Esophagus squamous epithelium (tissue), 4 donors: ENCODE results near the gene CST9L.

Experiments used
- POLR2A ChIP-seq, 4 donors: fragments of 450-650 bp; IDR thresholded peaks; one replicate each; pipeline ENCODE4 v1.6.1; 2017; ENCODE audit warnings: antibody characterized with exemption in 4 of 4, mild to moderate bottlenecking in 4 of 4, moderate library complexity in 3 of 4
- TF ChIP-seq, protein P1 (sequence below), 6 experiments: fragments of 450-650 bp in 4 of 6; fragments of 200-600 bp in 2 of 6; sonication (generic) in 2 of 6; IDR thresholded peaks; one replicate each; pipeline ENCODE4 v1.5.1; 2016 to 2019; ENCODE audit warnings: antibody characterized with exemption in 6 of 6, mild to moderate bottlenecking in 4 of 6, moderate library complexity in 4 of 6

DNA sequence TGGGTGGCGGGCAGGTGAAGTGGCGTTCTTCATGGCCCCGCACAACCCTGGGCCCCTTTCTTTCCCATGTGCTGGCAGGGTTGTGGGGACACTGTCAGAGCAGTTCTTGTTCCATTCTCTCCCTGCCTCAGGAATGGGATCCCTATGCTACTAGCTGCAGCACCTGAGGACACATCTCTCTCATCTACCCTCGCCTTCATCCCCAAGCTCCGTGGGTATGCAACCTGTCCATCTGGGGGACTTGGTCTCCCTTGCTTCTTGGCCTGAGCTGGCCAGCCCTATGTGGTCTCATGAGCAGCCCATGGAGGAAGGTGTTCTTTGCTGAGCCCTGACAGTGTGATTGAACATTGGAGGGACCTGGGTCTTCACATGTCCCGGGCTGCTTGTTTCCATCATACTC, 24.2 kb downstream of the CST9L start:
- TF ChIP-seq, protein P1, sequence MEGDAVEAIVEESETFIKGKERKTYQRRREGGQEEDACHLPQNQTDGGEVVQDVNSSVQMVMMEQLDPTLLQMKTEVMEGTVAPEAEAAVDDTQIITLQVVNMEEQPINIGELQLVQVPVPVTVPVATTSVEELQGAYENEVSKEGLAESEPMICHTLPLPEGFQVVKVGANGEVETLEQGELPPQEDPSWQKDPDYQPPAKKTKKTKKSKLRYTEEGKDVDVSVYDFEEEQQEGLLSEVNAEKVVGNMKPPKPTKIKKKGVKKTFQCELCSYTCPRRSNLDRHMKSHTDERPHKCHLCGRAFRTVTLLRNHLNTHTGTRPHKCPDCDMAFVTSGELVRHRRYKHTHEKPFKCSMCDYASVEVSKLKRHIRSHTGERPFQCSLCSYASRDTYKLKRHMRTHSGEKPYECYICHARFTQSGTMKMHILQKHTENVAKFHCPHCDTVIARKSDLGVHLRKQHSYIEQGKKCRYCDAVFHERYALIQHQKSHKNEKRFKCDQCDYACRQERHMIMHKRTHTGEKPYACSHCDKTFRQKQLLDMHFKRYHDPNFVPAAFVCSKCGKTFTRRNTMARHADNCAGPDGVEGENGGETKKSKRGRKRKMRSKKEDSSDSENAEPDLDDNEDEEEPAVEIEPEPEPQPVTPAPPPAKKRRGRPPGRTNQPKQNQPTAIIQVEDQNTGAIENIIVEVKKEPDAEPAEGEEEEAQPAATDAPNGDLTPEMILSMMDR (IDR thresholded peaks at IDR 0.05): no peak
- no peak for TF ChIP-seq POLR2A (IDR thresholded peaks at IDR 0.05)
